Measurements from ENCODE around the gene CPED1. TPM values are rescaled to one million over a fixed set of nuclear protein-coding genes. Genes with fewer than 3 reads are reported as not detected.

The CPED1 gene
- total and polyA plus RNA-seq, 2 experiments from 2014 or later, result 0.17 to 0.47 TPM

DNA sequence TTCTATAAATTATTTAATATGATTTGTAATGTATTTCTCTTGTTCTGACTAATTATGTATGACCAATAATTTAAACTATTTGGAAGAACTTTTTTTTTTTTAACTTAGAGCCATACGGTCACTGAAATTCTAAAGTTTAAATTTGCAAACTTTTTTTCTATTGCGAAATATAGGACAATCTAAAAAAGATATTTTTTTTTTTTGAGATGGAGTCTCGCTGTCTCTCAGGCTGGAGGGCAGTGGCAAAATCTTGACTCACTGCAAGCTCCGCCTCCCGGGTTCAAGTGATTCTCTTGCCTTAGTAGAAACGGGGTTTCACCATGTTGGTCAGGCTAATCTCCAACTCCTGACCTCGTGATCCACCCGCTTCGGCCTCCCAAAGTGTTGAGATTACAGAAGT, 130.5 kb downstream of the CPED1 start:
- TF ChIP-seq NANOG (IDR thresholded peaks at IDR 0.05; ENCODE audit: borderline replicate concordance) (no peak), ZNF114 (CRISPR knock-in tag; IDR thresholded peaks at IDR 0.05) (no peak), ZNF331 (CRISPR knock-in tag; IDR thresholded peaks at IDR 0.05; ENCODE audit: low read depth) (no peak), EZH2 (IDR thresholded peaks at IDR 0.05; ENCODE audit: low read depth, unreplicated experiment) (no peak), EZH2phosphoT487 (IDR thresholded peaks at IDR 0.05; ENCODE audit: unreplicated experiment) (no peak)
- TF ChIP-seq, protein P1, sequence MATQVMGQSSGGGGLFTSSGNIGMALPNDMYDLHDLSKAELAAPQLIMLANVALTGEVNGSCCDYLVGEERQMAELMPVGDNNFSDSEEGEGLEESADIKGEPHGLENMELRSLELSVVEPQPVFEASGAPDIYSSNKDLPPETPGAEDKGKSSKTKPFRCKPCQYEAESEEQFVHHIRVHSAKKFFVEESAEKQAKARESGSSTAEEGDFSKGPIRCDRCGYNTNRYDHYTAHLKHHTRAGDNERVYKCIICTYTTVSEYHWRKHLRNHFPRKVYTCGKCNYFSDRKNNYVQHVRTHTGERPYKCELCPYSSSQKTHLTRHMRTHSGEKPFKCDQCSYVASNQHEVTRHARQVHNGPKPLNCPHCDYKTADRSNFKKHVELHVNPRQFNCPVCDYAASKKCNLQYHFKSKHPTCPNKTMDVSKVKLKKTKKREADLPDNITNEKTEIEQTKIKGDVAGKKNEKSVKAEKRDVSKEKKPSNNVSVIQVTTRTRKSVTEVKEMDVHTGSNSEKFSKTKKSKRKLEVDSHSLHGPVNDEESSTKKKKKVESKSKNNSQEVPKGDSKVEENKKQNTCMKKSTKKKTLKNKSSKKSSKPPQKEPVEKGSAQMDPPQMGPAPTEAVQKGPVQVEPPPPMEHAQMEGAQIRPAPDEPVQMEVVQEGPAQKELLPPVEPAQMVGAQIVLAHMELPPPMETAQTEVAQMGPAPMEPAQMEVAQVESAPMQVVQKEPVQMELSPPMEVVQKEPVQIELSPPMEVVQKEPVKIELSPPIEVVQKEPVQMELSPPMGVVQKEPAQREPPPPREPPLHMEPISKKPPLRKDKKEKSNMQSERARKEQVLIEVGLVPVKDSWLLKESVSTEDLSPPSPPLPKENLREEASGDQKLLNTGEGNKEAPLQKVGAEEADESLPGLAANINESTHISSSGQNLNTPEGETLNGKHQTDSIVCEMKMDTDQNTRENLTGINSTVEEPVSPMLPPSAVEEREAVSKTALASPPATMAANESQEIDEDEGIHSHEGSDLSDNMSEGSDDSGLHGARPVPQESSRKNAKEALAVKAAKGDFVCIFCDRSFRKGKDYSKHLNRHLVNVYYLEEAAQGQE (IDR thresholded peaks at IDR 0.05; ENCODE audit: unreplicated experiment), result no peak
- TF ChIP-seq, protein P2, sequence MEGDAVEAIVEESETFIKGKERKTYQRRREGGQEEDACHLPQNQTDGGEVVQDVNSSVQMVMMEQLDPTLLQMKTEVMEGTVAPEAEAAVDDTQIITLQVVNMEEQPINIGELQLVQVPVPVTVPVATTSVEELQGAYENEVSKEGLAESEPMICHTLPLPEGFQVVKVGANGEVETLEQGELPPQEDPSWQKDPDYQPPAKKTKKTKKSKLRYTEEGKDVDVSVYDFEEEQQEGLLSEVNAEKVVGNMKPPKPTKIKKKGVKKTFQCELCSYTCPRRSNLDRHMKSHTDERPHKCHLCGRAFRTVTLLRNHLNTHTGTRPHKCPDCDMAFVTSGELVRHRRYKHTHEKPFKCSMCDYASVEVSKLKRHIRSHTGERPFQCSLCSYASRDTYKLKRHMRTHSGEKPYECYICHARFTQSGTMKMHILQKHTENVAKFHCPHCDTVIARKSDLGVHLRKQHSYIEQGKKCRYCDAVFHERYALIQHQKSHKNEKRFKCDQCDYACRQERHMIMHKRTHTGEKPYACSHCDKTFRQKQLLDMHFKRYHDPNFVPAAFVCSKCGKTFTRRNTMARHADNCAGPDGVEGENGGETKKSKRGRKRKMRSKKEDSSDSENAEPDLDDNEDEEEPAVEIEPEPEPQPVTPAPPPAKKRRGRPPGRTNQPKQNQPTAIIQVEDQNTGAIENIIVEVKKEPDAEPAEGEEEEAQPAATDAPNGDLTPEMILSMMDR (conservative IDR thresholded peaks at IDR 0.05; ENCODE audit: low read depth in 2 of 2), result no peak
- TF ChIP-seq, protein P3, sequence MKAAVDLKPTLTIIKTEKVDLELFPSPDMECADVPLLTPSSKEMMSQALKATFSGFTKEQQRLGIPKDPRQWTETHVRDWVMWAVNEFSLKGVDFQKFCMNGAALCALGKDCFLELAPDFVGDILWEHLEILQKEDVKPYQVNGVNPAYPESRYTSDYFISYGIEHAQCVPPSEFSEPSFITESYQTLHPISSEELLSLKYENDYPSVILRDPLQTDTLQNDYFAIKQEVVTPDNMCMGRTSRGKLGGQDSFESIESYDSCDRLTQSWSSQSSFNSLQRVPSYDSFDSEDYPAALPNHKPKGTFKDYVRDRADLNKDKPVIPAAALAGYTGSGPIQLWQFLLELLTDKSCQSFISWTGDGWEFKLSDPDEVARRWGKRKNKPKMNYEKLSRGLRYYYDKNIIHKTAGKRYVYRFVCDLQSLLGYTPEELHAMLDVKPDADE (IDR thresholded peaks at IDR 0.05), result no peak
- TF ChIP-seq, protein P4, sequence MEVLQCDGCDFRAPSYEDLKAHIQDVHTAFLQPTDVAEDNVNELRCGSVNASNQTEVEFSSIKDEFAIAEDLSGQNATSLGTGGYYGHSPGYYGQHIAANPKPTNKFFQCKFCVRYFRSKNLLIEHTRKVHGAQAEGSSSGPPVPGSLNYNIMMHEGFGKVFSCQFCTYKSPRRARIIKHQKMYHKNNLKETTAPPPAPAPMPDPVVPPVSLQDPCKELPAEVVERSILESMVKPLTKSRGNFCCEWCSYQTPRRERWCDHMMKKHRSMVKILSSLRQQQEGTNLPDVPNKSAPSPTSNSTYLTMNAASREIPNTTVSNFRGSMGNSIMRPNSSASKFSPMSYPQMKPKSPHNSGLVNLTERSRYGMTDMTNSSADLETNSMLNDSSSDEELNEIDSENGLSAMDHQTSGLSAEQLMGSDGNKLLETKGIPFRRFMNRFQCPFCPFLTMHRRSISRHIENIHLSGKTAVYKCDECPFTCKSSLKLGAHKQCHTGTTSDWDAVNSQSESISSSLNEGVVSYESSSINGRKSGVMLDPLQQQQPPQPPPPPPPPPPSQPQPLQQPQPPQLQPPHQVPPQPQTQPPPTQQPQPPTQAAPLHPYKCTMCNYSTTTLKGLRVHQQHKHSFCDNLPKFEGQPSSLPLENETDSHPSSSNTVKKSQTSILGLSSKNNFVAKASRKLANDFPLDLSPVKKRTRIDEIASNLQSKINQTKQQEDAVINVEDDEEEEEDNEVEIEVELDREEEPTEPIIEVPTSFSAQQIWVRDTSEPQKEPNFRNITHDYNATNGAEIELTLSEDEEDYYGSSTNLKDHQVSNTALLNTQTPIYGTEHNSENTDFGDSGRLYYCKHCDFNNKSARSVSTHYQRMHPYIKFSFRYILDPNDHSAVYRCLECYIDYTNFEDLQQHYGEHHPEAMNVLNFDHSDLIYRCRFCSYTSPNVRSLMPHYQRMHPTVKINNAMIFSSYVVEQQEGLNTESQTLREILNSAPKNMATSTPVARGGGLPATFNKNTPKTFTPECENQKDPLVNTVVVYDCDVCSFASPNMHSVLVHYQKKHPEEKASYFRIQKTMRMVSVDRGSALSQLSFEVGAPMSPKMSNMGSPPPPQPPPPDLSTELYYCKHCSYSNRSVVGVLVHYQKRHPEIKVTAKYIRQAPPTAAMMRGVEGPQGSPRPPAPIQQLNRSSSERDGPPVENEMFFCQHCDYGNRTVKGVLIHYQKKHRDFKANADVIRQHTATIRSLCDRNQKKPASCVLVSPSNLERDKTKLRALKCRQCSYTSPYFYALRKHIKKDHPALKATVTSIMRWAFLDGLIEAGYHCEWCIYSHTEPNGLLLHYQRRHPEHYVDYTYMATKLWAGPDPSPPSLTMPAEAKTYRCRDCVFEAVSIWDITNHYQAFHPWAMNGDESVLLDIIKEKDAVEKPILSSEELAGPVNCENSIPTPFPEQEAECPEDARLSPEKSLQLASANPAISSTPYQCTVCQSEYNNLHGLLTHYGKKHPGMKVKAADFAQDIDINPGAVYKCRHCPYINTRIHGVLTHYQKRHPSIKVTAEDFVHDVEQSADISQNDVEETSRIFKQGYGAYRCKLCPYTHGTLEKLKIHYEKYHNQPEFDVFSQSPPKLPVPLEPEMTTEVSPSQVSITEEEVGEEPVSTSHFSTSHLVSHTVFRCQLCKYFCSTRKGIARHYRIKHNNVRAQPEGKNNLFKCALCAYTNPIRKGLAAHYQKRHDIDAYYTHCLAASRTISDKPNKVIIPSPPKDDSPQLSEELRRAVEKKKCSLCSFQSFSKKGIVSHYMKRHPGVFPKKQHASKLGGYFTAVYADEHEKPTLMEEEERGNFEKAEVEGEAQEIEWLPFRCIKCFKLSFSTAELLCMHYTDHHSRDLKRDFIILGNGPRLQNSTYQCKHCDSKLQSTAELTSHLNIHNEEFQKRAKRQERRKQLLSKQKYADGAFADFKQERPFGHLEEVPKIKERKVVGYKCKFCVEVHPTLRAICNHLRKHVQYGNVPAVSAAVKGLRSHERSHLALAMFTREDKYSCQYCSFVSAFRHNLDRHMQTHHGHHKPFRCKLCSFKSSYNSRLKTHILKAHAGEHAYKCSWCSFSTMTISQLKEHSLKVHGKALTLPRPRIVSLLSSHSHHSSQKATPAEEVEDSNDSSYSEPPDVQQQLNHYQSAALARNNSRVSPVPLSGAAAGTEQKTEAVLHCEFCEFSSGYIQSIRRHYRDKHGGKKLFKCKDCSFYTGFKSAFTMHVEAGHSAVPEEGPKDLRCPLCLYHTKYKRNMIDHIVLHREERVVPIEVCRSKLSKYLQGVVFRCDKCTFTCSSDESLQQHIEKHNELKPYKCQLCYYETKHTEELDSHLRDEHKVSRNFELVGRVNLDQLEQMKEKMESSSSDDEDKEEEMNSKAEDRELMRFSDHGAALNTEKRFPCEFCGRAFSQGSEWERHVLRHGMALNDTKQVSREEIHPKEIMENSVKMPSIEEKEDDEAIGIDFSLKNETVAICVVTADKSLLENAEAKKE (CRISPR knock-in tag; IDR thresholded peaks at IDR 0.05), result no peak
- no peaks in the 10 kb centered on the region for H3K27me3 Mint-ChIP-seq (ENCODE audit: insufficient read depth, low read depth, poor library complexity)

More for the DNA sequence above, 130.5 kb downstream of the CPED1 start:
- Mint-ChIP-seq H3K27ac (no peak overlapping the region), H3K4me1 (no peaks in the 10 kb centered on the region), H3K36me3 (ENCODE audit: low read depth) (no peaks in the 10 kb centered on the region), H3K4me3 (no peak overlapping the region), H3K9me3 (no peaks in the 10 kb centered on the region)
- H3K27ac ChIP-seq (ENCODE audit: low read depth), result no peak overlapping the region
- H3K27me3 ChIP-seq (ENCODE audit: insufficient read depth), result no peaks in the 10 kb centered on the region
- H3F3A ChIP-seq (replicated peaks; ENCODE audit: low read depth), result no peaks in the 10 kb centered on the region
- no peaks in the 10 kb centered on the region for H3K9me2 ChIP-seq (ENCODE audit: insufficient read depth)
- no peaks in the 10 kb centered on the region for H3K36me3 ChIP-seq (ENCODE audit: insufficient read depth)
- ATAC-seq, result no peak
- H3K4me1 ChIP-seq (ENCODE audit: insufficient read depth), result no peaks in the 10 kb centered on the region
- DNase-seq (ENCODE audit: low spot score), result no peak
- H4K20me1 ChIP-seq (replicated peaks; ENCODE audit: insufficient read depth), result no peaks in the 10 kb centered on the region
- H3K4me2 ChIP-seq, result no peak overlapping the region
- H3K79me2 ChIP-seq (replicated peaks; ENCODE audit: insufficient read depth), result no peaks in the 10 kb centered on the region
- H3K4me3 ChIP-seq, result no peak overlapping the region
- no peak overlapping the region for H2AFZ ChIP-seq

All from GM23338 (cell line).